Breast epithelium (tissue), 3 donors: Measurements from ENCODE around the gene ELMO1.

Experiments used
- POLR2A ChIP-seq: fragments of 450-650 bp; IDR thresholded peaks from one replicate; pipeline ENCODE4 v1.6.1; 2016; ENCODE audit warnings: antibody characterized with exemption, mild to moderate bottlenecking, moderate library complexity
- POLR2AphosphoS5 ChIP-seq, 3 donors: sonication (generic); formaldehyde crosslinking; IDR thresholded peaks; one replicate each; pipeline ENCODE4 v1.6.1; 2017; ENCODE audit warnings: antibody characterized with exemption in 3 of 3
- TF ChIP-seq, protein P1 (sequence below), 3 donors: fragments of 450-650 bp; IDR thresholded peaks; one replicate each; pipeline ENCODE4 v1.5.1; 2016 to 2017; ENCODE audit warnings: antibody characterized with exemption in 3 of 3, mild to moderate bottlenecking in 3 of 3, moderate library complexity in 3 of 3

DNA sequence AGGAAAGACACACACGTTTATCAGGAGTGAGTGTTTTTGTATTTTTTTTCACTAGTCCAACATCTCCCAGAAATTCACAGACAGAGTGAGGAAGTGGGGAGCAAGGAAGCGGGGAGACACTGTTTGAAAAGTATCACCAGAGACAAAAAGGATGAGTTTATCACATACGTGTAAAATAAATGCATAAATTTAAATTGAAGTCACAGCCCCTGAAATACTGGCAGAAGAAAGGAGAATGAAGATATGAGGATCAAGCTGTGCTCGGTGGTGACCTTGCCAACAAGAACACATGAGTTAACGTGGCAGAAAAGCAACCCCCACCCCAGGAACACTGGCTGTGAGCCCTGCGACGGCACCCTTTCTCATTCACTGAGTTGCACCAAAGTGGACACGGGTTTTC lies 407.2 kb downstream of the ELMO1 start:
- TF ChIP-seq, protein P1, sequence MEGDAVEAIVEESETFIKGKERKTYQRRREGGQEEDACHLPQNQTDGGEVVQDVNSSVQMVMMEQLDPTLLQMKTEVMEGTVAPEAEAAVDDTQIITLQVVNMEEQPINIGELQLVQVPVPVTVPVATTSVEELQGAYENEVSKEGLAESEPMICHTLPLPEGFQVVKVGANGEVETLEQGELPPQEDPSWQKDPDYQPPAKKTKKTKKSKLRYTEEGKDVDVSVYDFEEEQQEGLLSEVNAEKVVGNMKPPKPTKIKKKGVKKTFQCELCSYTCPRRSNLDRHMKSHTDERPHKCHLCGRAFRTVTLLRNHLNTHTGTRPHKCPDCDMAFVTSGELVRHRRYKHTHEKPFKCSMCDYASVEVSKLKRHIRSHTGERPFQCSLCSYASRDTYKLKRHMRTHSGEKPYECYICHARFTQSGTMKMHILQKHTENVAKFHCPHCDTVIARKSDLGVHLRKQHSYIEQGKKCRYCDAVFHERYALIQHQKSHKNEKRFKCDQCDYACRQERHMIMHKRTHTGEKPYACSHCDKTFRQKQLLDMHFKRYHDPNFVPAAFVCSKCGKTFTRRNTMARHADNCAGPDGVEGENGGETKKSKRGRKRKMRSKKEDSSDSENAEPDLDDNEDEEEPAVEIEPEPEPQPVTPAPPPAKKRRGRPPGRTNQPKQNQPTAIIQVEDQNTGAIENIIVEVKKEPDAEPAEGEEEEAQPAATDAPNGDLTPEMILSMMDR (IDR thresholded peaks at IDR 0.05), result no peak
- TF ChIP-seq POLR2A (no peak), POLR2AphosphoS5 (IDR thresholded peaks at IDR 0.05) (no peak)
